Measurements from ENCODE around the gene SLIT3.

The SLIT3 gene

DNA sequence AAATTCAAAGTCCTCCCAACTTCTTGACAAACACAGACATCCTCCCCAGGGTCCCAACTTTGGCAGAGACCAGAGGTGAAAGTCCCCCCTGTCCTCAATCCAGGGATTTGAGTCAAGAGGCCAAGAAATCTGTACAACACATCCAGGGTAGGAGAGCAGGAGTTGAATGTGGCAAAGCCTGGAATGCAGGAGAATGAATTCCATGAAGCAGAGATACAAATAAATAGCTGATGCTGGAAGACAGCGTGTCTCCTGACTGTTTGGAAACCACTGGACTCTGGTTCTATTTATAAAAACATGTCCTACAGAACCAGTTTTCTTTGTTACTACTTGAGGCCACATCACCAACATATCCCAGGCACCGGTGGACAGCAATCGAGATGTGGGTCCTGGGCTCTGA is 43.7 kb upstream of the SLIT3 start:
- no peak for DNase-seq (ENCODE audit: low read depth in 1 of 2, low spot score in 1 of 2)
- no peak overlapping the region for H3K27ac ChIP-seq (replicated peaks)
- TF ChIP-seq, protein P1, sequence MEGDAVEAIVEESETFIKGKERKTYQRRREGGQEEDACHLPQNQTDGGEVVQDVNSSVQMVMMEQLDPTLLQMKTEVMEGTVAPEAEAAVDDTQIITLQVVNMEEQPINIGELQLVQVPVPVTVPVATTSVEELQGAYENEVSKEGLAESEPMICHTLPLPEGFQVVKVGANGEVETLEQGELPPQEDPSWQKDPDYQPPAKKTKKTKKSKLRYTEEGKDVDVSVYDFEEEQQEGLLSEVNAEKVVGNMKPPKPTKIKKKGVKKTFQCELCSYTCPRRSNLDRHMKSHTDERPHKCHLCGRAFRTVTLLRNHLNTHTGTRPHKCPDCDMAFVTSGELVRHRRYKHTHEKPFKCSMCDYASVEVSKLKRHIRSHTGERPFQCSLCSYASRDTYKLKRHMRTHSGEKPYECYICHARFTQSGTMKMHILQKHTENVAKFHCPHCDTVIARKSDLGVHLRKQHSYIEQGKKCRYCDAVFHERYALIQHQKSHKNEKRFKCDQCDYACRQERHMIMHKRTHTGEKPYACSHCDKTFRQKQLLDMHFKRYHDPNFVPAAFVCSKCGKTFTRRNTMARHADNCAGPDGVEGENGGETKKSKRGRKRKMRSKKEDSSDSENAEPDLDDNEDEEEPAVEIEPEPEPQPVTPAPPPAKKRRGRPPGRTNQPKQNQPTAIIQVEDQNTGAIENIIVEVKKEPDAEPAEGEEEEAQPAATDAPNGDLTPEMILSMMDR (IDR thresholded peaks at IDR 0.05; ENCODE audit: insufficient read depth, low read length), result no peak
- TF ChIP-seq REST (IDR thresholded peaks at IDR 0.05; ENCODE audit: insufficient replicate concordance, low read depth) (no peak), GABPA (IDR thresholded peaks at IDR 0.05; ENCODE audit: low read depth) (no peak), SPI1 (IDR thresholded peaks at IDR 0.05; ENCODE audit: borderline replicate concordance, low read depth) (no peak), POLR2AphosphoS5 (IDR thresholded peaks at IDR 0.05; ENCODE audit: low read depth) (no peak)

DNA sequence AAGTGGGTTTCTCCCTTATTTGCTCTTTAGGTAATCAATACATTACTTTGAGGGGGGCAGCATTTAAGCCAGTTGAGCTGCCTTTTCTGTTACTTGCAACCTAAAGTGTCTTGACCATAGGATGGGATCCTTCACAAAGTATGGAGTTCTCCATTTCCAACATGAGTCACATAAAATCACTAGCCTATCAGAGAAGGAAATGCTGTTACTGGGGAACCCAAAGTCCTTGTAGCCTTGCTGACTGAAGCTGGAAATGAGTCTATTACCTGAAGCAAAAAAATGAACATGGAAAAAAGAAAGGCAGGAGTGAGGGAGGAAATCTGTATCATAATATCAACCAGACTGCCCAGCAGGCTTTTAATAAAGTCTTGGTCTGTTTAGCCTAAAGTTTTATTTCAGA is 42.8 kb upstream of the SLIT3 start:
- Histone ChIP-seq H3K4me3 (replicated peaks; ENCODE audit: insufficient read depth, low read length) (no peak overlapping the region), H3K27me3 (ENCODE audit: insufficient read depth, poor library complexity, severe bottlenecking) (peaks cover 4% of the 10 kb centered on the region), H3K27ac (replicated peaks) (no peak overlapping the region)
- TF ChIP-seq POLR2AphosphoS5 (IDR thresholded peaks at IDR 0.05; ENCODE audit: low read depth) (no peak), REST (IDR thresholded peaks at IDR 0.05; ENCODE audit: insufficient replicate concordance, low read depth) (no peak), GABPA (IDR thresholded peaks at IDR 0.05; ENCODE audit: low read depth) (no peak), SPI1 (IDR thresholded peaks at IDR 0.05; ENCODE audit: borderline replicate concordance, low read depth) (no peak)
- TF ChIP-seq, protein P1 (IDR thresholded peaks at IDR 0.05; ENCODE audit: insufficient read depth, low read length), result no peak
- DNase-seq (ENCODE audit: low read depth in 1 of 2, low spot score in 1 of 2), result no peak

More for the DNA sequence above, 43.7 kb upstream of the SLIT3 start:
- H3K27me3 ChIP-seq (ENCODE audit: insufficient read depth, poor library complexity, severe bottlenecking), result peaks cover 4% of the 10 kb centered on the region
- H3K4me3 ChIP-seq (replicated peaks; ENCODE audit: insufficient read depth, low read length), result no peak overlapping the region

GRCh38 chr5:169341556-169341955 is 40.6 kb upstream of the SLIT3 start:
- DNase-seq (ENCODE audit: low read depth in 1 of 2, low spot score in 1 of 2), result no peak
- TF ChIP-seq POLR2AphosphoS5 (IDR thresholded peaks at IDR 0.05; ENCODE audit: low read depth) (no peak), SPI1 (IDR thresholded peaks at IDR 0.05; ENCODE audit: borderline replicate concordance, low read depth) (no peak), GABPA (IDR thresholded peaks at IDR 0.05; ENCODE audit: low read depth) (no peak)
- H3K27me3 ChIP-seq (ENCODE audit: insufficient read depth, poor library complexity, severe bottlenecking), result peaks cover 1% of the 10 kb centered on the region
- no peak overlapping the region for H3K27ac ChIP-seq (replicated peaks)
- no peak overlapping the region for H3K4me3 ChIP-seq (replicated peaks; ENCODE audit: insufficient read depth, low read length)

DNA sequence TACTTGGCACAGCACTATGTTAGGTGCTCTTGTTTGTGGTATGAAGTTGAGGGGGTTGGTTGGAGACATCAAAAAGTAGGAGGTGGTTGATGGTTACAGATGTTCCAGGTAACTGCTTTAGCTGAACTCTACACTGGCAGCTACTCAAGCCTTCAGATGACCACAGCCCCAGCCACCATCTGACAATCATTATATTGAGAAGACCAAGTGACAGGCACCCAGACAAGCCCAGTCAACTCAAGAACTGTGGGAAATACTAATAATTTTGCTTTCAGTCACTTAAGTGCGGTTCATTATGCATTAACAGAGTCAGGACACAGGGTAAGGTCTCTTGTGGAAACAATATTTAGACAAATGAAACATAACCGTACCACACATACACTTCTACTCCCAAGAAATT is 38.9 kb upstream of the SLIT3 start:
- TF ChIP-seq SPI1 (IDR thresholded peaks at IDR 0.05; ENCODE audit: borderline replicate concordance, low read depth) (no peak), POLR2AphosphoS5 (IDR thresholded peaks at IDR 0.05; ENCODE audit: low read depth) (no peak), GABPA (IDR thresholded peaks at IDR 0.05; ENCODE audit: low read depth) (no peak), REST (IDR thresholded peaks at IDR 0.05; ENCODE audit: insufficient replicate concordance, low read depth) (no peak)
- TF ChIP-seq, protein P1 (IDR thresholded peaks at IDR 0.05; ENCODE audit: insufficient read depth, low read length), result no peak
- DNase-seq (ENCODE audit: low read depth in 1 of 2, low spot score in 1 of 2), result no peak
- H3K4me3 ChIP-seq (replicated peaks; ENCODE audit: insufficient read depth, low read length), result no peak overlapping the region
- no peaks in the 10 kb centered on the region for H3K27me3 ChIP-seq (ENCODE audit: insufficient read depth, poor library complexity, severe bottlenecking)
- no peak overlapping the region for H3K27ac ChIP-seq (replicated peaks)
